ENCODE data around the gene RUNX3.

RUNX3 gene

GRCh38 chr1:24963099-24963872 is 33.2 kb upstream of the RUNX3 start:
- DNase-seq (ENCODE audit: low spot score) = no peak

- no peak for DNase-seq (ENCODE audit: low spot score)
Observed at GRCh38 chr1:24961961-24962861, 32.1 kb upstream of the RUNX3 start.

- DNase-seq (ENCODE audit: low spot score) = no peak
Observed at GRCh38 chr1:24961334-24961733, 31.3 kb upstream of the RUNX3 start.

GRCh38 chr1:24960071-24960801 is 30.2 kb upstream of the RUNX3 start:
- no peak for DNase-seq (ENCODE audit: low spot score)

- no peak for DNase-seq (ENCODE audit: low spot score)
Observed at GRCh38 chr1:24959623-24959975, 29.5 kb upstream of the RUNX3 start.

- no peak for DNase-seq (ENCODE audit: low spot score)
Observed at GRCh38 chr1:24958766-24959622, 28.9 kb upstream of the RUNX3 start.

GRCh38 chr1:24957808-24958752 is 28.0 kb upstream of the RUNX3 start:
- DNase-seq (ENCODE audit: low spot score) = no peak

- no peak for DNase-seq (ENCODE audit: low spot score)
Observed at GRCh38 chr1:24957016-24957807, 27.1 kb upstream of the RUNX3 start.

GRCh38 chr1:24955779-24956365 is 25.8 kb upstream of the RUNX3 start:
- DNase-seq (ENCODE audit: low spot score) = no peak

GRCh38 chr1:24955161-24955560 is 25.1 kb upstream of the RUNX3 start:
- no peak for DNase-seq (ENCODE audit: low spot score)

GRCh38 chr1:24954631-24955030 is 24.6 kb upstream of the RUNX3 start:
- no peak for DNase-seq (ENCODE audit: low spot score)

GRCh38 chr1:24954022-24954421 is 23.9 kb upstream of the RUNX3 start:
- DNase-seq (ENCODE audit: low spot score) = no peak

- no peak for DNase-seq (ENCODE audit: low spot score)
Observed at GRCh38 chr1:24952413-24952841, 22.4 kb upstream of the RUNX3 start.

GRCh38 chr1:24951810-24952412 is 21.8 kb upstream of the RUNX3 start:
- no peak for DNase-seq (ENCODE audit: low spot score)

- DNase-seq (ENCODE audit: low spot score) = no peak
Observed at GRCh38 chr1:24951337-24951736, 21.3 kb upstream of the RUNX3 start.

GRCh38 chr1:24949331-24949881 is 19.3 kb upstream of the RUNX3 start:
- DNase-seq (ENCODE audit: low spot score) = no peak

- no peak for DNase-seq (ENCODE audit: low spot score)
Observed at GRCh38 chr1:24948079-24948827, 18.2 kb upstream of the RUNX3 start.

Measured in SK-N-DZ (cell line).